Uterus (tissue), 4 donors: ENCODE data around the gene THRB. TPM values are rescaled to one million over a fixed set of nuclear protein-coding genes. Genes with fewer than 3 reads are reported as not detected.

Experiments
- DNase-seq, 2 donors: peaks; one replicate each; pipeline ENCODE4 v3.0.0-alpha.2; 2019 to 2020
- H3K27ac ChIP-seq, 2 donors: fragments of 200-600 bp; sonication (generic); 1 replicate in 1 of 2; 2 replicates in 1 of 2; pipeline ENCODE4 v1.5.1; 2016 to 2018
- H3K27me3 ChIP-seq, 2 donors: fragments of 200-600 bp; sonication (generic); one replicate each; pipeline ENCODE4 v1.5.1; 2018 to 2019; ENCODE audit warnings: control low read depth in 1 of 2
- H3K36me3 ChIP-seq, 2 donors: fragments of 200-600 bp; sonication (generic); one replicate each; pipeline ENCODE4 v1.5.1; 2019; ENCODE audit warnings: control low read depth in 1 of 2
- H3K4me1 ChIP-seq, 2 donors: fragments of 200-600 bp; sonication (generic); one replicate each; pipeline ENCODE4 v1.5.1; 2018 to 2019; ENCODE audit warnings: control low read depth in 1 of 2
- H3K4me3 ChIP-seq, 2 donors: fragments of 200-600 bp; sonication (generic); 1 replicate in 1 of 2; 2 replicates in 1 of 2; pipeline ENCODE4 v1.5.1; 2018 to 2019; ENCODE audit warnings: mild to moderate bottlenecking in 1 of 2
- H3K9me3 ChIP-seq, 2 donors: fragments of 200-600 bp; sonication (generic); one replicate each; pipeline ENCODE4 v1.5.1; 2019; ENCODE audit warnings: control low read depth in 1 of 2
- POLR2A ChIP-seq, 2 donors: fragments of 450-650 bp; IDR thresholded peaks; one replicate each; pipeline ENCODE4 v1.6.1; 2016; ENCODE audit warnings: antibody characterized with exemption in 2 of 2, mild to moderate bottlenecking in 1 of 2, moderate library complexity in 1 of 2
- intact Hi-C: fragments of 100-400 bp; cut with DNase I; formaldehyde crosslinking; loops from one replicate; pipeline ENCODE4 v1.15.1; 2023; ENCODE audit warnings: low total_unique reads
- total RNA-seq, 4 donors: library from RNA; depleted of rRNA in 3 of 4; stranded (reverse); fragments of >200 nt in 3 of 4; gene quantifications; one replicate each; pipeline versions ENCODE4 v1.1.0 to v1.2.4, GENCODE V29; 2014 to 2023
- TF ChIP-seq, protein P1 (sequence below), 4 experiments: fragments of 200-600 bp in 2 of 4; fragments of 450-650 bp in 2 of 4; sonication (generic) in 2 of 4; IDR thresholded peaks; one replicate each; pipeline ENCODE4 v1.5.1; 2016 to 2019; ENCODE audit warnings: antibody characterized with exemption in 4 of 4, mild to moderate bottlenecking in 2 of 4, moderate library complexity in 1 of 4
- donor health status: DM: yes; HTN: yes; CAD: no.

THRB gene
- total RNA-seq, 4 donors from 2014 or later, result 4.6 to 38.2 (median 17.3) TPM

DNA sequence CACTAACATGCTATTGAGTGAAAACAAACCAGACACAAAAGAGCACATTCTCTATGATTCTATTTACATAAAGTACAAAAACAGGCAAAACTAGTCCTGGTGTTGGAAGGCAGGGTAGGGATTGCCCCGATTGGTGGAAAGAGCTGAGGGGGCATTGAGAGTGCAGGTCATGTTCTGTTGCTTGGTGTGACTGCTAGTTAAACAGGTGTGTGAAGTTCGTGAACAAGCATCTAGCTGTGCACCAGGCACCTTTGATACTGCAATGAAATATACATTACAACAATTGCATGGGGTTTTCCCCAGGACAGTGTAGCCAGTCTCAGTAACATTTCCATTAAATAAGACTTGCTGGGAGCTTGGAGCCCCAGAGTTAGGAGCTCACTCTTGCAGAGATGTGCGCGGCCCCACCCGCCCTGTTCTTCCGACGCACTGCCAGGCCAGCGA lies 26.3 kb upstream of the THRB start:
- Histone ChIP-seq H3K4me1 (no peaks in the 10 kb centered on the region), H3K27ac (peak overlapping the region; percentile 60 to 75), H3K36me3 (no peaks in the 10 kb centered on the region), H3K4me3 (peak overlapping the region; percentile 43 to 59), H3K27me3 (no peaks in the 10 kb centered on the region), H3K9me3 (no peaks in the 10 kb centered on the region)
- TF ChIP-seq, protein P1, sequence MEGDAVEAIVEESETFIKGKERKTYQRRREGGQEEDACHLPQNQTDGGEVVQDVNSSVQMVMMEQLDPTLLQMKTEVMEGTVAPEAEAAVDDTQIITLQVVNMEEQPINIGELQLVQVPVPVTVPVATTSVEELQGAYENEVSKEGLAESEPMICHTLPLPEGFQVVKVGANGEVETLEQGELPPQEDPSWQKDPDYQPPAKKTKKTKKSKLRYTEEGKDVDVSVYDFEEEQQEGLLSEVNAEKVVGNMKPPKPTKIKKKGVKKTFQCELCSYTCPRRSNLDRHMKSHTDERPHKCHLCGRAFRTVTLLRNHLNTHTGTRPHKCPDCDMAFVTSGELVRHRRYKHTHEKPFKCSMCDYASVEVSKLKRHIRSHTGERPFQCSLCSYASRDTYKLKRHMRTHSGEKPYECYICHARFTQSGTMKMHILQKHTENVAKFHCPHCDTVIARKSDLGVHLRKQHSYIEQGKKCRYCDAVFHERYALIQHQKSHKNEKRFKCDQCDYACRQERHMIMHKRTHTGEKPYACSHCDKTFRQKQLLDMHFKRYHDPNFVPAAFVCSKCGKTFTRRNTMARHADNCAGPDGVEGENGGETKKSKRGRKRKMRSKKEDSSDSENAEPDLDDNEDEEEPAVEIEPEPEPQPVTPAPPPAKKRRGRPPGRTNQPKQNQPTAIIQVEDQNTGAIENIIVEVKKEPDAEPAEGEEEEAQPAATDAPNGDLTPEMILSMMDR (IDR thresholded peaks at IDR 0.05), result no peak
- no peak for TF ChIP-seq POLR2A (IDR thresholded peaks at IDR 0.05)
- intact Hi-C loops, result no loop called here
- no peak for DNase-seq

- Histone ChIP-seq H3K27ac (no peak overlapping the region), H3K4me1 (no peaks in the 10 kb centered on the region), H3K9me3 (no peaks in the 10 kb centered on the region), H3K4me3 (no peak overlapping the region), H3K36me3 (no peaks in the 10 kb centered on the region), H3K27me3 (no peaks in the 10 kb centered on the region)
- TF ChIP-seq, protein P1 (IDR thresholded peaks at IDR 0.05), result no peak
- TF ChIP-seq POLR2A (IDR thresholded peaks at IDR 0.05), result no peak
- intact Hi-C loops, result no loop called here
- no peak for DNase-seq
Measured at GRCh38 chr3:24520101-24520495, 25.4 kb upstream of the THRB start.

DNA sequence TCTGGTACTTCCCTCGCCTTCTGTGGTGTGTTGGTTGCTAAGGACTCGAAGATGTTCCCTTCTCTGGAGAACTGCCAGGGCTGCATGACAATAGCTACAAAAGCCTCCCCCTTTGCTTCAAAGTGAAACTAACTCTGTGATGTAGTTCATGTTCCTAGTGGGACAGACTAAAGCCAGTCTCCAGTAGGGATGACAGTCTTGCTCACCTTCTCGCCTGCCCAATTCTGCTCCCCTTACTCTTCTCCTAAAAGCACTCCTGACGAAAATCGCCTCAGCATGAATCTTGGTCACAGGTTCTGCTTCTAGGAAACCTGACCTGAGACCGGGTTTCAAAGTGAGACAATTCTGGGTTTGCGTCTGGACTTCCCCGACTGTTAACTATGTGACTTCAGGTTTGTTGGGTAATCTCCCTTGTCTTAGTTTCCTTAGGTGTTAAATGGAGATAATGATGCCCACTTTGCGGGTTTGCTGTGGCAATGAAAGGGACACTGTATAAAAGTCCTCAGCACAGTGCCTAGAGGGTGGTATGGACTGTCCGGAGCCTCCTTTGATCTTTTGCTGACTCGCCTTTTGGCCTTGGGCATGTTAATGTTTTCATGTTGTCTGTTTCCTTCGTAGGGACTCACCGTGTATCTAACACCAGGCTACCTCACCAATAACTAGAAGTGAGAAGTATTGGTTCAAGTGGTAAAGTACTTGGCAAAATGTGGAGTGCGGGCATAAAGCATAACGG lies 24.9 kb upstream of the THRB start:
- TF ChIP-seq, protein P1 (IDR thresholded peaks at IDR 0.05), result no peak
- Histone ChIP-seq H3K27ac (no peak overlapping the region), H3K27me3 (no peaks in the 10 kb centered on the region), H3K4me3 (no peak overlapping the region), H3K36me3 (no peaks in the 10 kb centered on the region), H3K9me3 (no peaks in the 10 kb centered on the region), H3K4me1 (no peaks in the 10 kb centered on the region)
- intact Hi-C loops, result no loop called here
- DNase-seq, result no peak

DNA sequence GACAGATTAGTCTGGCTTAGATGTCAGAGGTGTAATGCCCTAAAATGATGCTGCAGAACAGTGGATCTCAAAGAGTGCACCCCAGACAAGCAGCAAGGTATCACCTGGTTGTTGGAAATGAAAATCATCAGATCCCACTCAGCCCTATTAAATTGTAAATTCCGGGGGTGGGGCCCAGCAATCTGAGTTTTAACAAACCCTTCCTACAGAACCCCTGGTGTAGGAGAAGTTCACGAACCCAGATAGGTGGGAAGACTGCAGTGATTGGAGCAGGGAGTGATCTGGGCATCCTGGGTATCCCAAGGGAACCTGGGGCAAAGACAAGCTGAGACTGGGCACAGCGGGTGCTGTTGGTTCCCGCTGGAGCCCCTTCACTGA lies 24.3 kb upstream of the THRB start:
- intact Hi-C loops, result no loop called here
- DNase-seq, result no peak
- TF ChIP-seq POLR2A (IDR thresholded peaks at IDR 0.05), result no peak
- TF ChIP-seq, protein P1 (IDR thresholded peaks at IDR 0.05), result no peak
- no peaks in the 10 kb centered on the region for H3K4me1 ChIP-seq
- no peaks in the 10 kb centered on the region for H3K9me3 ChIP-seq
- H3K4me3 ChIP-seq, result no peak overlapping the region
- no peaks in the 10 kb centered on the region for H3K36me3 ChIP-seq
- no peaks in the 10 kb centered on the region for H3K27me3 ChIP-seq
- H3K27ac ChIP-seq, result no peak overlapping the region

DNA sequence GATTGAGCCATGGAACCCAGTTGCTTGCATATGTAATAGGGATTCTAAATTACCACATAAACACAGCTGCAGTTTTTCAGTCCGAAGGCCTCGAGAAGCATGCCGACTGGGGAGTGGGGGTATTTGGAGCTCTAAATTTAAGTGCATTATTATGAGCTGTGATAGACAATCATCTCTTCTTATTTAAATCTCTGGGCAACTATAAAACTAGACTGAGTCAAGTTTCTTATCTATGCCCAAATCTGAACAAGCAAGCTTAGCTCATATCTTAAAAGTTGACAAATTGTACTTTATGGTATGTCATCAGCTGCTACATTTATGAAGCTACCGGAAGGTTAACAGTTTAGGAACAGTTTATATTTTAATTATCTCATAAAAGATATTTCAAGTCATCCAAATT lies 19.5 kb upstream of the THRB start:
- no peaks in the 10 kb centered on the region for H3K9me3 ChIP-seq
- H3K27me3 ChIP-seq, result no peaks in the 10 kb centered on the region
- no peaks in the 10 kb centered on the region for H3K36me3 ChIP-seq
- DNase-seq, result no peak
- intact Hi-C loops, result no loop called here
- TF ChIP-seq, protein P1 (IDR thresholded peaks at IDR 0.05), result no peak
- TF ChIP-seq POLR2A (IDR thresholded peaks at IDR 0.05), result no peak
- no peaks in the 10 kb centered on the region for H3K4me1 ChIP-seq
- no peak overlapping the region for H3K4me3 ChIP-seq
- H3K27ac ChIP-seq, result no peak overlapping the region
